Brain pericyte (primary cell): ENCODE measurements around the gene SLC7A4.
"Not testable (repeated sequence)": the region's sequence is repeated elsewhere in the genome, so short reads cannot be mapped to it uniquely, and the experiment has no call there.

Experiments
- DNase-seq: peaks from one replicate; pipeline ENCODE4 v3.0.0-alpha.2; 2012; ENCODE audit warnings: low read depth, low spot score

The SLC7A4 gene

GRCh38 chr22:21064917-21065864 is 32.8 kb upstream of the SLC7A4 start:
- no peak for DNase-seq

GRCh38 chr22:21064425-21064824 is 32.1 kb upstream of the SLC7A4 start:
- not testable (repeated sequence) for DNase-seq

GRCh38 chr22:21061660-21062321 is 29.4 kb upstream of the SLC7A4 start:
- DNase-seq, result not testable (repeated sequence)

- not testable (repeated sequence) for DNase-seq
Observed at GRCh38 chr22:21060363-21060762, 28.0 kb upstream of the SLC7A4 start.

GRCh38 chr22:21055880-21056319 is 23.5 kb upstream of the SLC7A4 start:
- no peak for DNase-seq

- DNase-seq, result no peak
Observed at GRCh38 chr22:21055564-21055834, 23.1 kb upstream of the SLC7A4 start.

- DNase-seq, result no peak
Observed at GRCh38 chr22:21054714-21055563, 22.6 kb upstream of the SLC7A4 start.

- no peak for DNase-seq
Observed at GRCh38 chr22:21054046-21054713, 21.8 kb upstream of the SLC7A4 start.

GRCh38 chr22:21052715-21053459 is 20.5 kb upstream of the SLC7A4 start:
- DNase-seq, result no peak

- DNase-seq, result no peak
Observed at GRCh38 chr22:21051831-21052400, 19.6 kb upstream of the SLC7A4 start.

GRCh38 chr22:21051145-21051830 is 18.9 kb upstream of the SLC7A4 start:
- DNase-seq, result no peak

GRCh38 chr22:21048965-21049364 is 16.6 kb upstream of the SLC7A4 start:
- DNase-seq, result not testable (repeated sequence)

GRCh38 chr22:21048448-21048847 is 16.1 kb upstream of the SLC7A4 start:
- not testable (repeated sequence) for DNase-seq

- DNase-seq, result no peak
Observed at GRCh38 chr22:21047730-21048129, 15.4 kb upstream of the SLC7A4 start.

- DNase-seq, result no peak
Observed at GRCh38 chr22:21047035-21047661, 14.8 kb upstream of the SLC7A4 start.

- DNase-seq, result peak; percentile 89
Observed at GRCh38 chr22:21045585-21046294, 13.4 kb upstream of the SLC7A4 start, which contains the start of gene LRRC74B. TSS of gene LRRC74B (plus strand) at chr22:21045946. CDS start at chr22:21045987, 41 bp downstream.

GRCh38 chr22:21044931-21045584 is 12.7 kb upstream of the SLC7A4 start:
- peak; percentile 95 for DNase-seq
